Spleen (tissue), 11 donors: ENCODE data around the gene LMF1. TPM values are rescaled to one million over a fixed set of nuclear protein-coding genes. Genes with fewer than 3 reads are reported as not detected.

Experiments
- DNase-seq: peaks from one replicate; pipeline ENCODE4 v3.0.0-alpha.2; 2020
- H3K27ac ChIP-seq, 8 donors: fragments of 200-600 bp; sonication (generic) in 7 of 8; 1 replicate in 4 of 8; 2 replicates in 4 of 8; pipeline versions ENCODE4 v1.5.0 to v1.8.0; 2016 to 2021; ENCODE audit warnings: inconsistent platforms in 4 of 8, mild to moderate bottlenecking in 4 of 8, moderate library complexity in 1 of 8
- H3K27me3 ChIP-seq, 7 donors: fragments of 200-600 bp; sonication (generic) in 6 of 7; replicated peaks in 1 of 7; 1 replicate in 4 of 7; 2 replicates in 3 of 7; pipeline versions ENCODE4 v1.5.0 to v1.8.0; 2016 to 2021; ENCODE audit warnings: inconsistent platforms in 3 of 7, mild to moderate bottlenecking in 1 of 7
- H3K36me3 ChIP-seq, 6 donors: fragments of 200-600 bp; sonication (generic) in 5 of 6; 1 replicate in 4 of 6; 2 replicates in 2 of 6; pipeline versions ENCODE4 v1.5.0 to v1.8.0; 2016 to 2021; ENCODE audit warnings: inconsistent platforms in 2 of 6
- H3K4me1 ChIP-seq, 6 donors: fragments of 200-600 bp; sonication (generic) in 5 of 6; 1 replicate in 3 of 6; 2 replicates in 3 of 6; pipeline versions ENCODE4 v1.5.0 to v1.8.0; 2016 to 2021; ENCODE audit warnings: inconsistent platforms in 3 of 6
- H3K4me3 ChIP-seq, 8 donors: fragments of 200-600 bp; sonication (generic) in 7 of 8; 1 replicate in 4 of 8; 2 replicates in 4 of 8; pipeline versions ENCODE4 v1.5.0 to v1.8.0; 2016 to 2021; ENCODE audit warnings: inconsistent platforms in 4 of 8, mild to moderate bottlenecking in 4 of 8, moderate library complexity in 2 of 8
- H3K9me3 ChIP-seq, 8 donors: fragments of 200-600 bp; sonication (generic) in 7 of 8; 1 replicate in 4 of 8; 2 replicates in 4 of 8; pipeline versions ENCODE4 v1.5.0 to v1.8.0; 2016 to 2021; ENCODE audit warnings: inconsistent platforms in 4 of 8
- CTCF ChIP-seq, 11 experiments: fragments of 200-600 bp in 7 of 11; fragments of 450-650 bp in 4 of 11; sonication (generic) in 4 of 11; IDR thresholded peaks in 8 of 11; conservative IDR thresholded peaks in 3 of 11; 1 replicate in 7 of 11; 2 replicates in 4 of 11; pipeline versions ENCODE4 v1.4.0 to v1.8.0; 2016 to 2021; ENCODE audit warnings: antibody characterized with exemption in 11 of 11, inconsistent platforms in 4 of 11, mild to moderate bottlenecking in 1 of 11
- POLR2A ChIP-seq, 3 donors: fragments of 450-650 bp; IDR thresholded peaks; one replicate each; pipeline ENCODE4 v1.5.1; 2017; ENCODE audit warnings: antibody characterized with exemption in 3 of 3, mild to moderate bottlenecking in 1 of 3
- POLR2AphosphoS5 ChIP-seq, 3 donors: sonication (generic); formaldehyde crosslinking; IDR thresholded peaks; one replicate each; pipeline ENCODE4 v1.5.1; 2017; ENCODE audit warnings: antibody characterized with exemption in 3 of 3
- WGBS, 5 donors: extraction: QIAGEN DNeasy Blood & Tissue Kit in 3 of 5; methylation state at CpG; one replicate each; pipeline versions ENCODE4 v1.1.5 to v1.1.7; 2013 to 2018; 5-methylcytosine and 5-hydroxymethylcytosine counted together
- intact Hi-C: fragments of 100-400 bp; cut with DNase I; formaldehyde crosslinking; loops from one replicate; pipeline ENCODE4 v1.15.0; 2023; ENCODE audit warnings: low total_unique reads
- polyA plus RNA-seq, 3 donors: library from polyadenylated mRNA; stranded (reverse); fragments of 200-250 nt; gene quantifications; one replicate each; pipeline ENCODE4 v1.2.1, GENCODE V29; 2013
- total RNA-seq, 7 donors: library from RNA; depleted of rRNA in 3 of 7; stranded (reverse); fragments of >200 nt in 3 of 7; fragmentation: NEBNext Ultra II Directional in 4 of 7; extraction: Animal tissue kit (Norgen Biotek cat#: 25700) in 4 of 7; gene quantifications; one replicate each; pipeline versions ENCODE4 v1.1.0 to v1.2.1, GENCODE V29; 2016 to 2021
- donor health status: healthy with polysubstance abuse.
- donor health status: DM: no; HTN: no; CAD: no; lungs with moderate emphysema.
- donor health status: DM: no; HTN: no; CAD: no.
- donor health status: Bipolar disorder and iron deficiency.
- donor health status: healthy.
- donor health status: DM: no; HTN: no; CAD: no.
- donor health status: DM: yes; HTN: yes; CAD: no.

The LMF1 gene
- total and polyA plus RNA-seq, 10 donors: 10.4 to 57.6 (median 32.5) TPM

GRCh38 chr16:828891-829290, 141.9 kb downstream of the LMF1 start:
- H3K4me1 ChIP-seq: peaks cover 0 to 31% (median 13%) of the 10 kb centered on the region in 6 donors
- H3K36me3 ChIP-seq: no peaks in the 10 kb centered on the region
- H3K9me3 ChIP-seq: peaks cover 0 to 5% (median 0%) of the 10 kb centered on the region in 8 donors
- peaks cover 0 to 74% (median 0%) of the 10 kb centered on the region in 7 donors for H3K27me3 ChIP-seq
- no peak for DNase-seq
- no peak for TF ChIP-seq POLR2AphosphoS5 (IDR thresholded peaks at IDR 0.05)
- no peak for TF ChIP-seq POLR2A (IDR thresholded peaks at IDR 0.05)
- WGBS, 5 donors: 76 to 89% (median 84%) methylated on average over 13 to 17 of the region's 17 CpGs
- H3K27ac ChIP-seq: no peak overlapping the region
- intact Hi-C loops: no loop called here
- H3K4me3 ChIP-seq: no peak overlapping the region

DNA sequence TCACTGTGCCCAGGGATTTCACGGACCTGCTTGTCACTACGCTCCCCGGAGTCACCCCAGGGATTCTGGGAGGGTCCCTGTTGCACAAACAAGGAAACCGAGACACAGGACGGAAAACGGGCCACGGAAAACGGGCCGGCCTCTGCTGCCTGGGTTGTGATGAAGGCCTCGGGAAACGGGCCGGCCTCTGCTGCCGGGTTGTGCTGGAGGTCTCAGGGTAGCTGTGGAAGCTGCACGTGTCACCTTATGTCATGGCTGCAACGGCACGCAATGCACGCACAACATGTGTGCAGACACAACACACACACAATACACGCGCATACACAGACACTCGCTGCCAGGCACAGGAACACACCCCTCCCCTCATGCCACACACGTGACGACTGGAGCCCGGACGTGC, 143.3 kb downstream of the LMF1 start:
- Histone ChIP-seq H3K36me3 (no peaks in the 10 kb centered on the region), H3K27ac (no peak overlapping the region), H3K9me3 (no peaks in the 10 kb centered on the region), H3K27me3 (peaks cover 0 to 82% (median 0%) of the 10 kb centered on the region in 7 donors), H3K4me3 (no peak overlapping the region), H3K4me1 (peaks cover 0 to 31% (median 13%) of the 10 kb centered on the region in 6 donors)
- DNase-seq: no peak
- intact Hi-C loops: no loop called here
- TF ChIP-seq POLR2A (IDR thresholded peaks at IDR 0.05) (no peak), CTCF (IDR thresholded peaks at IDR 0.05 in 8 of 11, conservative IDR thresholded peaks at IDR 0.05 in 3 of 11) (no peak), POLR2AphosphoS5 (IDR thresholded peaks at IDR 0.05) (no peak)
- WGBS, 5 donors: 84 to 96% (median 91%) methylated on average over 24 of the region's 24 CpGs

DNA sequence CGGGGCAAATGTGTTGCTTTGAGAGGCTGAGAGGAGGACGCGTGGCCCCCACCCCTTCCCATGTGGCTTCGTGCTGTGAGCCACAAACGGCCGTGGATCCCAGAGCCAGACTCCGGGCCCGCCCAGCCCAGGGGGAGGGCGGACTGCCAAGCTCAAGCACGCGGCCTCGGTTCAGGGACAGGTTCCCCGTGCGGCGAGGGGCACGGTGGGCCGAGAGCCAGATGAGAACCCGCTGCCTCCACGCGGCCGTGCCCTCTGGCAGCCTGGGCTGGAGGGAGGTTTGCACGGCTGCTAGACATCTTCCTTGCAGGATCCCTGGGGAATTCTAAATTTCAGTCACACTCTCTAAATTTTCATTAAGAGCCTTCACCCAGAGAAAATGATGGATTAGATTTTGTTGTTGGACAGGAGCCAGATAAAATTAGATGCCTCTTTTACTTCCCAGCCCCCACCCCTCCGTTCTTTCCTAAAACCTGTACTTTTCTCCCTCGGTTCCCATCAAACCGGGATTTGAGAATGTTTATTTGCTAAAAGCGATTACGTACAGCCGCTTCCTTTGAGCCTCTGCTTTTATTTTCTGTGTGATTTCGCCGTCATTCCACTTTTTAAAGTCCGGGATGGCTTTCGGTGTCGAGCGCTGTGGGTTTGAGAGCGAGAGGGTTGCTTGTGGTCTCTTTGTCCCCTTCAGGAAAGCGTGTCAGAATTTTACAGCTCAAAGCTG, 145.3 kb downstream of the LMF1 start:
- Histone ChIP-seq H3K9me3 (no peaks in the 10 kb centered on the region), H3K4me1 (peaks cover 0 to 16% (median 6%) of the 10 kb centered on the region in 6 donors), H3K36me3 (no peaks in the 10 kb centered on the region), H3K4me3 (no peak overlapping the region), H3K27ac (no peak overlapping the region), H3K27me3 (peaks cover 0 to 82% (median 7%) of the 10 kb centered on the region in 7 donors)
- no peak for DNase-seq
- intact Hi-C loops: no loop called here
- 46 to 78% (median 62%) methylated on average over 24 to 36 of the region's 36 CpGs for WGBS, 5 donors
- TF ChIP-seq POLR2A (IDR thresholded peaks at IDR 0.05) (no peak), POLR2AphosphoS5 (IDR thresholded peaks at IDR 0.05) (peak in 2 of 3 donors; percentile 75 to 79), CTCF (IDR thresholded peaks at IDR 0.05 in 8 of 11, conservative IDR thresholded peaks at IDR 0.05 in 3 of 11) (no peak)

DNA sequence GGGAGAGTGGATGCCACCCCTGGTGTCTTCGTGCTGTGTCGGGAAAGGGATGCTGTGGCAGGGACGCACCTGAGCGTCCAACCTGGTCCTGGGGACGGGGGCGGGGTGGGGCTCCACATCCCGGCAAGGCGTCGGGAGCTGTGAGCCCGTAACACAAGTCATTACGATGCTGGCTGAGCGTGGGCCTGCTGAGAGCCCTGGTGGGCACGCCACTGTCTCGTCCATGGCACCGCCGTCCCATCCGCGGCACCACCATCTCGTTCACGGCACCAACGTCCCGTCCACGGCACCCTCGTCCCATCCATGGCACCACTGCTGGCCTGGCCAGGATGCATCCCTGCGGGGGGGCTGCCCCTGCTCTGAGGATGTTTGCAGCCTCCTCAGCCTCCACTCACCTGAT, 146.2 kb downstream of the LMF1 start:
- WGBS, 5 donors: 87 to 92% (median 92%) methylated on average over 25 of the region's 25 CpGs
- Histone ChIP-seq H3K4me3 (no peak overlapping the region), H3K36me3 (no peaks in the 10 kb centered on the region), H3K27ac (no peak overlapping the region), H3K9me3 (no peaks in the 10 kb centered on the region), H3K4me1 (peaks cover 0 to 19% (median 6%) of the 10 kb centered on the region in 6 donors), H3K27me3 (peaks cover 0 to 82% (median 8%) of the 10 kb centered on the region in 7 donors)
- TF ChIP-seq CTCF (IDR thresholded peaks at IDR 0.05 in 8 of 11, conservative IDR thresholded peaks at IDR 0.05 in 3 of 11) (no peak), POLR2AphosphoS5 (IDR thresholded peaks at IDR 0.05) (no peak), POLR2A (IDR thresholded peaks at IDR 0.05) (no peak)
- no peak for DNase-seq
- intact Hi-C loops: no loop called here
